Measurements from ENCODE around the gene DCAF7.

Gene DCAF7

GRCh38 chr17:63543822-63544420 is 6.4 kb upstream of the DCAF7 start:
- Histone ChIP-seq H3K4me3 (ENCODE audit: low read length) (no peak overlapping the region), H3K27me3 (ENCODE audit: low read depth, low read length) (no peaks in the 10 kb centered on the region), H3K36me3 (replicated peaks; ENCODE audit: low read depth, low read length) (no peaks in the 10 kb centered on the region), H3K9me3 (ENCODE audit: insufficient read depth, low read length) (no peaks in the 10 kb centered on the region), H3K4me2 (ENCODE audit: low read length) (no peak overlapping the region), H3K9ac (ENCODE audit: low read length) (no peak overlapping the region), H4K20me1 (ENCODE audit: insufficient read depth, low read length) (no peaks in the 10 kb centered on the region), H3K27ac (ENCODE audit: low read length) (no peak overlapping the region), H3K4me1 (ENCODE audit: low read length) (0 out of 2 replicates have a peak, but pooled peaks cover under 1% of the 10 kb centered on the region), H3K79me2 (ENCODE audit: low read length) (0 out of 2 replicates have a peak, but pooled peaks cover under 1% of the 10 kb centered on the region), H2AFZ (ENCODE audit: low read depth, low read length) (no peak overlapping the region)
- TF ChIP-seq CTCF (IDR thresholded peaks at IDR 0.05; ENCODE audit: low read depth, low read length) (no peak), EZH2phosphoT487 (IDR thresholded peaks at IDR 0.05; ENCODE audit: low read depth) (no peak)

DNA sequence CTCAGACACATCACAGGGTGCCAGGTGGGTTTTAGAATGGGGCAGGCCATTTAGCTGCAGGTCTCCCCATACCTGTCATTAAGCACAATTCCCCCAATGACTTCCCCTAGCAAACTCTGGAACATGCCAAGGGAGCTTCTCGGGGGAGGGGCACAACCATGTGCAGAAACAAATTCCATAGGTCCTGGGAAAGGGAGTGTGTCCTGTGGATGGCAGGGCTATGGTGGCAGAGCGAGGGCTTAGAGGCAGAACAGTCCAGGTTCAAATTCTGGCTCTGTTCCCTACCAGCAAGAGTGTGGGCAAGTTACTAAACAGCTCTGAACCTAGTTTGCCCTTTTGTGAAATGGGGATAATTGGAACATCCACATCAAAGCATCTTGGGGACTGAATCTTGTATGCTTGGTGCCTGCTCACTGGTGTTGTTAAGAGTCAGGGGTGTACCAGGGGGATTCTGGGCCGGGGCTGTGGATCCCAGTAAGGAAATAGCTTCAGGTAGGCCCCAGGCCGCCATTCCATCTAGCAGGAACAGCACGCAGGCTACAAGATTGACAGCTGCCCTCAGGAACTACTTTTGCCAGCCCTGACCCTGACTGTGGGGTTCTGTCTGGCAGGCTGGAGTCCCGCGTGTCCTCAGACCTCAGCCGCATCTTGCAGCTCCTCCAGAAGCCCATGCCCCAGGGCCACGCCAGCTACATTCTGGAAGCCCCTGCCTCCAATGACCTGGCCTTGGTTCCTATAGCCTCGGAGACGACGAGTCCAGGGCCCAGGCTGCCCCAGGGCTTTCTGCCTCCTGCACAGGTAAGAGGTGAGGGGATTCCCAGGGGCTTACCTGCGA is 5.6 kb upstream of the DCAF7 start:
- Histone ChIP-seq H3K4me2 (ENCODE audit: low read length) (no peak overlapping the region), H3K4me3 (ENCODE audit: low read length) (no peak overlapping the region), H2AFZ (ENCODE audit: low read depth, low read length) (no peak overlapping the region), H4K20me1 (ENCODE audit: insufficient read depth, low read length) (no peaks in the 10 kb centered on the region), H3K36me3 (replicated peaks; ENCODE audit: low read depth, low read length) (no peaks in the 10 kb centered on the region), H3K27ac (ENCODE audit: low read length) (no peak overlapping the region), H3K79me2 (ENCODE audit: low read length) (peaks cover 8% of the 10 kb centered on the region), H3K27me3 (ENCODE audit: low read depth, low read length) (no peaks in the 10 kb centered on the region), H3K9me3 (ENCODE audit: insufficient read depth, low read length) (no peaks in the 10 kb centered on the region), H3K9ac (ENCODE audit: low read length) (no peak overlapping the region), H3K4me1 (ENCODE audit: low read length) (peaks cover 5% of the 10 kb centered on the region; the same call in 1 of the 2 replicates)
- TF ChIP-seq EZH2phosphoT487 (IDR thresholded peaks at IDR 0.05; ENCODE audit: low read depth) (no peak), CTCF (IDR thresholded peaks at IDR 0.05; ENCODE audit: low read depth, low read length) (no peak)

GRCh38 chr17:63546308-63547082 is 3.8 kb upstream of the DCAF7 start:
- Histone ChIP-seq H3K79me2 (ENCODE audit: low read length) (peaks cover 22% of the 10 kb centered on the region), H3K4me2 (ENCODE audit: low read length) (no peak overlapping the region), H2AFZ (ENCODE audit: low read depth, low read length) (no peak overlapping the region), H3K9me3 (ENCODE audit: insufficient read depth, low read length) (no peaks in the 10 kb centered on the region), H3K27ac (ENCODE audit: low read length) (no peak overlapping the region), H4K20me1 (ENCODE audit: insufficient read depth, low read length) (peaks cover 4% of the 10 kb centered on the region; the same call in 1 of the 2 replicates), H3K27me3 (ENCODE audit: low read depth, low read length) (no peaks in the 10 kb centered on the region), H3K9ac (ENCODE audit: low read length) (no peak overlapping the region), H3K4me1 (ENCODE audit: low read length) (peaks cover 5% of the 10 kb centered on the region; the same call in 1 of the 2 replicates), H3K36me3 (replicated peaks; ENCODE audit: low read depth, low read length) (no peaks in the 10 kb centered on the region), H3K4me3 (ENCODE audit: low read length) (no peak overlapping the region)
- TF ChIP-seq CTCF (IDR thresholded peaks at IDR 0.05; ENCODE audit: low read depth, low read length) (no peak), EZH2phosphoT487 (IDR thresholded peaks at IDR 0.05; ENCODE audit: low read depth) (no peak)

DNA sequence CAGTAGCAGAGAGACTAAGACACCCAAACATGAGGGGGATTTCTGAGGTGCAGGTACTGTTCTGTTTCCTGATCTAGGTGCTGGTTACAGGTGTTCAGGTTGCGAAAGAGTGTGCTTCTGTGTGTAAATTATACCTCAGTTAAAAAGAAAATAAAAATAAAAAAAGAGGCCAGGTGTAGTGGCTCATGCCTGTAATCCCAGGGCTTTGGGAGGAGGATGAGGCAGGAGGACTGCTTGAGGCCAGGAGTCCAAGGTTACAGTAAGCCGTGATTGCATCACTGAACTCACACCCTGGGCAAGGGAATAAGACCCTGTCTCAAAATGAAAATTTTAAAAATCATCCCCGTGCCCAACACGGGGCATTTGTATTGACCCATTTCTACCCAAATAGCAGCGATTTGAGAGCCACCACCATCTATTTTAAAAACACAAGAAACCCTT is 3.2 kb upstream of the DCAF7 start:
- no peaks in the 10 kb centered on the region for H3K9me3 ChIP-seq (ENCODE audit: insufficient read depth, low read length)
- no peaks in the 10 kb centered on the region for H3K27me3 ChIP-seq (ENCODE audit: low read depth, low read length)
- H3K79me2 ChIP-seq (ENCODE audit: low read length), result peaks cover 28% of the 10 kb centered on the region
- H3K4me1 ChIP-seq (ENCODE audit: low read length), result peaks cover 8% of the 10 kb centered on the region
- no peak overlapping the region for H3K4me2 ChIP-seq (ENCODE audit: low read length)
- no peak overlapping the region for H3K27ac ChIP-seq (ENCODE audit: low read length)
- H3K4me3 ChIP-seq (ENCODE audit: low read length), result no peak overlapping the region
- no peak overlapping the region for H2AFZ ChIP-seq (ENCODE audit: low read depth, low read length)
- H3K36me3 ChIP-seq (replicated peaks; ENCODE audit: low read depth, low read length), result no peaks in the 10 kb centered on the region
- no peak overlapping the region for H3K9ac ChIP-seq (ENCODE audit: low read length)
- H4K20me1 ChIP-seq (ENCODE audit: insufficient read depth, low read length), result peaks cover 8% of the 10 kb centered on the region
- TF ChIP-seq EZH2phosphoT487 (IDR thresholded peaks at IDR 0.05; ENCODE audit: low read depth) (no peak), CTCF (IDR thresholded peaks at IDR 0.05; ENCODE audit: low read depth, low read length) (no peak)
